Activated naive CD4-positive, alpha-beta T cell treated with anti-CD3 and anti-CD28 coated beads, Interleukin-2, amount 50 U/mL, for 16 hours (primary cell): ENCODE data around the gene ASB1.
"Not testable (repeated sequence)": the region's sequence is repeated elsewhere in the genome, so short reads cannot be mapped to it uniquely, and the experiment has no call there.

Experiments
- DNase-seq: peaks from one replicate; pipeline ENCODE4 v3.0.0-alpha.2; 2020

Gene ASB1

GRCh38 chr2:238424313-238424700, 2.4 kb upstream of the ASB1 start:
- no peak for DNase-seq

GRCh38 chr2:238425505-238425978, 1.2 kb upstream of the ASB1 start:
- DNase-seq = no peak

GRCh38 chr2:238425979-238426567, 654 bp upstream of the ASB1 start:
- DNase-seq = no peak

- no peak for DNase-seq
Observed at GRCh38 chr2:238427435-238428162, 872 bp downstream of the ASB1 start.

GRCh38 chr2:238428866-238429265, 2.1 kb downstream of the ASB1 start:
- no peak for DNase-seq

GRCh38 chr2:238430781-238431180, 4.1 kb downstream of the ASB1 start:
- no peak for DNase-seq

GRCh38 chr2:238431456-238431855, 4.7 kb downstream of the ASB1 start:
- no peak for DNase-seq

- DNase-seq = no peak
Observed at GRCh38 chr2:238433300-238433915, 6.7 kb downstream of the ASB1 start.

- no peak for DNase-seq
Observed at GRCh38 chr2:238433941-238434845, 7.5 kb downstream of the ASB1 start.

- DNase-seq = no peak
Observed at GRCh38 chr2:238434846-238435751, 8.4 kb downstream of the ASB1 start.

GRCh38 chr2:238435752-238436096, 9.0 kb downstream of the ASB1 start:
- no peak for DNase-seq

GRCh38 chr2:238438856-238439849, 12.4 kb downstream of the ASB1 start:
- DNase-seq = peak; percentile 68

GRCh38 chr2:238439917-238440316, 13.2 kb downstream of the ASB1 start:
- DNase-seq = no peak

GRCh38 chr2:238440331-238440730, 13.6 kb downstream of the ASB1 start:
- DNase-seq = no peak

- DNase-seq = no peak
Observed at GRCh38 chr2:238440767-238441166, 14.0 kb downstream of the ASB1 start.

- DNase-seq = no peak
Observed at GRCh38 chr2:238441262-238442114, 14.8 kb downstream of the ASB1 start.

GRCh38 chr2:238442257-238442656, 15.5 kb downstream of the ASB1 start:
- DNase-seq = not testable (repeated sequence)

GRCh38 chr2:238444242-238444641, 17.5 kb downstream of the ASB1 start:
- DNase-seq = no peak

- no peak for DNase-seq
Observed at GRCh38 chr2:238445409-238446190, 18.9 kb downstream of the ASB1 start.
